HepG2 (cell line): ENCODE data around the gene MATK. TPM values are rescaled to one million over a fixed set of nuclear protein-coding genes. Genes with fewer than 3 reads are reported as not detected.

Experiments used
- AGO2 ChIP-seq: fragments of 200-400 bp; formaldehyde crosslinking; optimal IDR thresholded peaks from 2 replicates; pipeline ENCODE3; 2017; ENCODE audit warnings: mild to moderate bottlenecking, low read depth, low read length, moderate library complexity
- ARNT2 ChIP-seq: sonication (generic); formaldehyde crosslinking; IDR thresholded peaks from 2 replicates; pipeline ENCODE4 v1.8.0; 2022; ENCODE audit warnings: mild to moderate bottlenecking, low read depth, missing genetic modification reagents, moderate library complexity
- CENPX ChIP-seq: sonication (generic); formaldehyde crosslinking; IDR thresholded peaks from 2 replicates; pipeline ENCODE4 v1.9.0; 2021; ENCODE audit warnings: mild to moderate bottlenecking, missing genetic modification reagents, moderate library complexity
- FOXK1 ChIP-seq: sonication (generic); formaldehyde crosslinking; IDR thresholded peaks from 2 replicates; pipeline ENCODE4 v1.4.0; 2020; ENCODE audit warnings: low read depth, missing genetic modification reagents, borderline replicate concordance
- HDAC1 ChIP-seq: sonication (generic); formaldehyde crosslinking; IDR thresholded peaks from 2 replicates; pipeline ENCODE4 v1.5.1; 2020; ENCODE audit warnings: mild to moderate bottlenecking, missing genetic modification reagents
- HDAC6 ChIP-seq: fragments of 200-600 bp; sonication (generic); IDR thresholded peaks from 2 replicates; pipeline ENCODE4 v1.7.0; 2017; ENCODE audit warnings: mild to moderate bottlenecking, antibody characterized with exemption, low read length, low read depth
- KLF12 ChIP-seq: sonication (generic); formaldehyde crosslinking; IDR thresholded peaks from 2 replicates; pipeline ENCODE4 v1.4.0; 2020; ENCODE audit warnings: missing genetic modification reagents, borderline replicate concordance
- MLLT10 ChIP-seq: sonication (generic); formaldehyde crosslinking; IDR thresholded peaks from 2 replicates; pipeline ENCODE4 v1.4.0; 2020; ENCODE audit warnings: missing genetic modification reagents
- NFIC ChIP-seq: IDR thresholded peaks from 2 replicates; pipeline ENCODE4 v1.6.1; 2012; ENCODE audit warnings: mild to moderate bottlenecking, low read length, inconsistent platforms
- NFYB ChIP-seq: sonication (generic); formaldehyde crosslinking; IDR thresholded peaks from 2 replicates; pipeline ENCODE4 v1.4.0; 2020; ENCODE audit warnings: missing genetic modification reagents
- NFYC ChIP-seq: IDR thresholded peaks from 2 replicates; pipeline ENCODE4 v1.6.1; 2016; ENCODE audit warnings: missing genetic modification reagents, missing compliant biosample characterization
- NONO ChIP-seq, 2 experiments: fragments of 450-650 bp in 1 of 2; sonication (generic) in 1 of 2; formaldehyde crosslinking in 1 of 2; IDR thresholded peaks in 1 of 2; conservative IDR thresholded peaks in 1 of 2; 2 replicates each; pipeline versions ENCODE4 v1.6.1 to v1.8.0; 2017 to 2022; ENCODE audit warnings: mild to moderate bottlenecking in 1 of 2, missing genetic modification reagents in 1 of 2, moderate library complexity in 1 of 2
- POLR2A ChIP-seq, 2 experiments: IDR thresholded peaks; 2 replicates each; pipeline ENCODE4 v1.6.1; 2011; ENCODE audit warnings: low read depth in 2 of 2, low read length in 2 of 2, mild to moderate bottlenecking in 1 of 2, moderate library complexity in 1 of 2; ENCODE audit not compliant: insufficient read depth in 1 of 2
- RAD51 ChIP-seq: fragments of 450-650 bp; IDR thresholded peaks from 2 replicates; pipeline ENCODE4 v1.6.1; 2016; ENCODE audit warnings: borderline replicate concordance
- REPIN1 ChIP-seq: sonication (generic); formaldehyde crosslinking; IDR thresholded peaks from 2 replicates; pipeline ENCODE4 v1.8.0; 2022; ENCODE audit warnings: missing genetic modification reagents, low read depth, mild to moderate bottlenecking, borderline replicate concordance
- SP1 ChIP-seq, 2 experiments: fragments of 450-650 bp in 1 of 2; sonication (generic) in 1 of 2; formaldehyde crosslinking in 1 of 2; IDR thresholded peaks; 2 replicates each; pipeline versions ENCODE4 v1.4.0 to v1.6.1; 2016 to 2020; ENCODE audit warnings: missing genetic modification reagents in 1 of 2
- THAP7 ChIP-seq: sonication (generic); formaldehyde crosslinking; IDR thresholded peaks from 2 replicates; pipeline ENCODE4 v1.8.1; 2023; ENCODE audit warnings: mild to moderate bottlenecking, missing genetic modification reagents
- ZNF180 ChIP-seq: sonication (generic); formaldehyde crosslinking; IDR thresholded peaks from 2 replicates; pipeline ENCODE4 v1.4.0; 2020; ENCODE audit warnings: low read depth, missing genetic modification reagents, borderline replicate concordance
- ZNF329 ChIP-seq: sonication (generic); formaldehyde crosslinking; IDR thresholded peaks from 2 replicates; pipeline ENCODE4 v1.9.0; 2021; ENCODE audit warnings: low read depth, mild to moderate bottlenecking, missing genetic modification reagents
- ZNF451 ChIP-seq: sonication (generic); formaldehyde crosslinking; IDR thresholded peaks from 2 replicates; pipeline ENCODE4 v1.5.0; 2020; ENCODE audit warnings: mild to moderate bottlenecking, missing genetic modification reagents
- ZNF557 ChIP-seq: sonication (generic); formaldehyde crosslinking; IDR thresholded peaks from 2 replicates; pipeline ENCODE4 v1.4.0; 2020; ENCODE audit warnings: missing genetic modification reagents
- ZNF567 ChIP-seq: sonication (generic); formaldehyde crosslinking; IDR thresholded peaks from 2 replicates; pipeline ENCODE4 v1.8.1; 2023; ENCODE audit warnings: mild to moderate bottlenecking, missing genetic modification reagents, borderline replicate concordance
- ZNF772 ChIP-seq: sonication (generic); formaldehyde crosslinking; IDR thresholded peaks from 2 replicates; pipeline ENCODE4 v1.5.0; 2020; ENCODE audit warnings: mild to moderate bottlenecking, missing genetic modification reagents
- ZNF839 ChIP-seq: sonication (generic); formaldehyde crosslinking; IDR thresholded peaks from 2 replicates; pipeline ENCODE4 v1.4.0; 2020; ENCODE audit warnings: missing genetic modification reagents, mild to moderate bottlenecking, borderline replicate concordance
- ZNF841 ChIP-seq: sonication (generic); formaldehyde crosslinking; IDR thresholded peaks from 2 replicates; pipeline ENCODE4 v1.8.1; 2023; ENCODE audit warnings: missing genetic modification reagents, borderline replicate concordance
- ZNF891 ChIP-seq: sonication (generic); formaldehyde crosslinking; IDR thresholded peaks from 2 replicates; pipeline ENCODE4 v1.5.0; 2020; ENCODE audit warnings: mild to moderate bottlenecking, missing genetic modification reagents
- polyA plus RNA-seq, 8 experiments: library from polyadenylated mRNA; depleted of rRNA in 3 of 8; stranded (reverse) in 7 of 8; unstranded in 1 of 8; fragments of >200 nt; fragmentation: Illumina TruSeq in 4 of 8; extraction: Trizol in 4 of 8; gene quantifications; 2 replicates each; pipeline versions ENCODE4 v1.2.1 to v1.2.3, GENCODE V29; 2011 to 2016; ENCODE audit warnings: low read depth in 4 of 8, missing spikeins in 1 of 8, mixed read lengths in 1 of 8; ENCODE audit not compliant: insufficient read depth in 1 of 8
- total RNA-seq, 5 experiments: library from RNA; depleted of rRNA; stranded (reverse); fragments of >200 nt; fragmentation: Illumina TruSeq; extraction: Trizol; gene quantifications; 2 replicates each; pipeline ENCODE4 v1.2.3, GENCODE V29; 2016; ENCODE audit warnings: low read depth in 1 of 5

Gene MATK
- total and polyA plus RNA-seq, 2 of the 13 experiments (the other 11 are each of a cell fraction or from before 2014, with no cell fraction given): 0.09 TPM; not detected in 1

GRCh38 chr19:3762501-3763459 is 23.4 kb downstream of the MATK start, which contains the start of gene MRPL54 (continued):
- no peak for TF ChIP-seq HDAC6
- no peak for TF ChIP-seq ARNT2 (CRISPR knock-in tag)
- TF ChIP-seq ZNF772 (CRISPR knock-in tag): 0 out of 2 replicates have a peak, but pooled peaks have one; percentile 64
- TF ChIP-seq AGO2: peak; percentile 79
- 0 out of 2 replicates have a peak, but pooled peaks have one; percentile 18 for TF ChIP-seq NFYC
- TF ChIP-seq ZNF839 (CRISPR knock-in tag): 0 out of 2 replicates have a peak, but pooled peaks have one; percentile 56
- TF ChIP-seq THAP7 (CRISPR knock-in tag): no peak
- no peak for TF ChIP-seq MLLT10
- TF ChIP-seq NONO (IDR thresholded peaks at IDR 0.05): no peak
- TF ChIP-seq NONO (CRISPR knock-in tag; conservative IDR thresholded peaks at IDR 0.05): no peak; the same call in 1 of the 2 replicates
- TF ChIP-seq NFYB (CRISPR knock-in tag): no peak
- peak; percentile 75 to 95 for TF ChIP-seq POLR2A (IDR thresholded peaks at IDR 0.05; ENCODE audit: insufficient read depth in 1 of 2, low read depth in 2 of 2, low read length in 2 of 2)
- no peak for TF ChIP-seq ZNF841 (CRISPR knock-in tag)
- peak; percentile 100 for TF ChIP-seq ZNF329
- no peak for TF ChIP-seq CENPX (CRISPR knock-in tag)
- TF ChIP-seq RAD51: no peak
- no peak for TF ChIP-seq SP1 (IDR thresholded peaks at IDR 0.05)
- TF ChIP-seq SP1 (CRISPR knock-in tag; IDR thresholded peaks at IDR 0.05): no peak; the same call in 1 of the 2 replicates
- TF ChIP-seq KLF12 (CRISPR knock-in tag): peak; percentile 19; the same call in 1 of the 2 replicates
- TF ChIP-seq ZNF891: peak; percentile 65; the same call in 1 of the 2 replicates
- no peak for TF ChIP-seq ZNF180 (CRISPR knock-in tag)
- TF ChIP-seq ZNF567 (CRISPR knock-in tag): 0 out of 2 replicates have a peak, but pooled peaks have one; percentile 21
- 0 out of 2 replicates have a peak, but pooled peaks have one; percentile 41 for TF ChIP-seq ZNF451 (CRISPR knock-in tag)
- TF ChIP-seq ZNF557: no peak
- 0 out of 2 replicates have a peak, but pooled peaks have one; percentile 30 for TF ChIP-seq FOXK1
- TF ChIP-seq NFIC: no peak
- peak; percentile 66; the same call in 1 of the 2 replicates for TF ChIP-seq HDAC1 (CRISPR knock-in tag)
- TF ChIP-seq REPIN1 (CRISPR knock-in tag): peak; percentile 86; the same call in 1 of the 2 replicates
